Kidney epithelial cell (primary cell): ENCODE data around the gene SNTG2. TPM values are rescaled to one million over a fixed set of nuclear protein-coding genes. Genes with fewer than 3 reads are reported as not detected.

Experiments
- DNase-seq: peaks from one replicate; pipeline ENCODE4 v3.0.0-alpha.2; 2010; ENCODE audit warnings: low read depth
- H3K27me3 ChIP-seq: 2 replicates; pipeline ENCODE4 v1.6.0; 2011; ENCODE audit warnings: low read length; ENCODE audit not compliant: control insufficient read depth, insufficient read depth
- H3K36me3 ChIP-seq: 2 replicates; pipeline ENCODE4 v1.5.1; 2011; ENCODE audit warnings: low read length; ENCODE audit not compliant: control insufficient read depth, insufficient read depth
- H3K4me3 ChIP-seq: 2 replicates; pipeline ENCODE4 v1.5.1; 2011; ENCODE audit warnings: low read depth, mild to moderate bottlenecking, control low read depth, low read length
- CTCF ChIP-seq: IDR thresholded peaks from 2 replicates; pipeline ENCODE4 v1.5.1; 2011; ENCODE audit warnings: mild to moderate bottlenecking, moderate library complexity, low read length, control low read depth, inconsistent platforms; ENCODE audit not compliant: insufficient read depth, poor library complexity, severe bottlenecking
- total RNA-seq: library from RNA; depleted of rRNA; stranded (reverse); fragments of >200 nt; gene quantifications from 2 replicates; pipeline ENCODE4 v1.2.3, GENCODE V29; 2015

SNTG2 gene
- total RNA-seq, 1 donor from 2014 or later: 0.38 TPM

DNA sequence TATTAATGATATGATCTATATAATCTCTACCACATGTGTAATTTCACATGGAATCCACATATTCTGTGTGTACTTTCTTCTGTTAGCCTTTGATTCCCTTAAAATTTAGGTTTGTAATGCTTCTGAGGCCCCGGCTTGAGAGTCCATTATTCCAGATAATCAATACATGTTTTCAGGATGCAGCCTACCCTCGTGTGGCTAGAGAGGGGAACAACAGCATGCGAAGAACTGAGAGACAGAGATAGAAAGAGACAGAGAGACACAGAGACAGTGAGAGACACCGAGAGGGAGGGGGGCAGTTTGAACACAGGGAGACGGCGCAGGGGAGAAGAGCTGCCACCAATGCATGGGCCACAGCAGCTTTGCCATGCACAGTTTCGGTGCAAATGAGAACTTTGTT, 185.4 kb downstream of the SNTG2 start:
- TF ChIP-seq CTCF: peak; percentile 31
- H3K4me3 ChIP-seq: no peak overlapping the region
- no peaks in the 10 kb centered on the region for H3K36me3 ChIP-seq
- no peaks in the 10 kb centered on the region for H3K27me3 ChIP-seq
- DNase-seq: no peak

DNA sequence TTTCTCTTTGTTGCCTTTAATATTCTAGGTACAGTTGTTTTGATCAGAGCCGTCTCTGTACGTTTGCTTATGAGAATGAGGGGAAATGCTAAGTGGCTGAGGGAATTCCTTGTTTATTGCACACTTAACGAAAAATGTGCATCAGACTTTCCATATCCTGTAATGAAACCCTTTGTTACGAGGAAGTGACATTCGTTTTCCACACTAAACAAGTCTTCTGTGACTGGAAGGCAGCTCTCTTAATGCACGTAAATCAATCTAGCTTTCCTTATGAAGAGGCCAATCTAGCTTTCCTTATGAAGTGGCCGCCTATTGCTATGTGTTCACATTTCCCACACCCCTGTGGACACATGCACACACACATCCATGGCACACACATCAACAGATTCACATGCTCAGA, 186.2 kb downstream of the SNTG2 start:
- Histone ChIP-seq H3K36me3 (no peaks in the 10 kb centered on the region), H3K27me3 (no peaks in the 10 kb centered on the region), H3K4me3 (no peak overlapping the region)
- DNase-seq: no peak
- TF ChIP-seq CTCF: no peak

GRCh38 chr2:1137264-1137663, 186.6 kb downstream of the SNTG2 start:
- DNase-seq: no peak
- H3K4me3 ChIP-seq: no peak overlapping the region
- TF ChIP-seq CTCF: no peak

DNA sequence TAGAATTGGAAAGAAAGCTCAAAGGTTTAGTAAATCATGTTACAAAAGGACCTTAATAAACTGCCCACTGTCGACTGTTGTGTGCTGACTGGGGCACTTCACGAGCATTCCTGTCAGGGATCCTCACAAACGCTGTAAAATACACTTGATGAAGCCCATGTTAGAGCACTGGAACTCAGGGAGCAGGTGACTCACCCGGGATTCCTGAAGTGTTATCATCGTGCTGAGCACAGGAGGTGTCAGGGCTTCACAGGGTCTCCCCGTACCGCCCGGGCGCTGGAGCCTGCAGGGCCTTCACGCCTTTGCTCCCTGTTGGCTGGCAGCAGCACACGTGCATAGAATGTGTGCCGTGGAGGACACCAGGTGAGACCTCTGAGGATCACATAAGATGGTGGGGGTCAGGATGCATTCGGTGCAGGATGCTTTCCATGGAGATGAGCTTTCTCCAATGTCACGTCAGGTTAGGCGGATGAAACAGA, 187.3 kb downstream of the SNTG2 start:
- DNase-seq: no peak
- H3K4me3 ChIP-seq: no peak overlapping the region
- TF ChIP-seq CTCF: no peak
- H3K27me3 ChIP-seq: no peaks in the 10 kb centered on the region
- H3K36me3 ChIP-seq: no peaks in the 10 kb centered on the region

More at GRCh38 chr2:1137264-1137663, 186.6 kb downstream of the SNTG2 start:
- H3K27me3 ChIP-seq: no peaks in the 10 kb centered on the region
- no peaks in the 10 kb centered on the region for H3K36me3 ChIP-seq

DNA sequence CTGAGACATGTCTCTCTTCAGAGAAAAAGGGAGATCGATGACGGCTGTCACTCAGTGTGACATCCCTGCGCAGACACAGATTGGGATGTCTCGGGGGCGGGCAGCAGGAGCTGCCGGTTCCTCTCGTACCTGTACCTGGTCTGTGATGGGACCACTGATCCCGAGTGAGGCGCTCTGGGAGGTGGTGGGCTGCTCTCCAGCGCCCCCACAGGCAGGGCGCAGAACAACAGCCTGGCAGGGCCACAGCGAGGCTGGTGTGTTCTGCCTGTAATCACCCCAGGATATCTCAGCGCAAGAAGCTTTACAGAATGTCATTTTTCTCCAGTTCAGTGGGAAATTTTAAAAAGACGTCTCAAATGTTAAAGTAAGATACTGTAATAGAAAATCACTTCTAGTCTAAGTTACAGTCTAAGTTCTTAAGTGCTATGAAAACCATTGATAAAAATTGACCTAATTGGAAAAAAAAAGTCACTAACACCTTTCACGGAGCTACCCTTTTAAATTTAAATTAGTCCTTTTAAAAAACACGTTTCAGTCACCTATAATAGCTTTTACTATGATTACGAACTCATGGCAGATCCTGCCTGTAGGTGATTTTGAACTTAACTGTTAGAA, 189.8 kb downstream of the SNTG2 start:
- H3K36me3 ChIP-seq: no peaks in the 10 kb centered on the region
- no peaks in the 10 kb centered on the region for H3K27me3 ChIP-seq
- H3K4me3 ChIP-seq: no peak overlapping the region
- peak; percentile 90 for TF ChIP-seq CTCF
- DNase-seq: no peak

- TF ChIP-seq CTCF: no peak
- no peak overlapping the region for H3K4me3 ChIP-seq
- no peak for DNase-seq
- H3K36me3 ChIP-seq: no peaks in the 10 kb centered on the region
- H3K27me3 ChIP-seq: no peaks in the 10 kb centered on the region
These were observed 190.4 kb downstream of the SNTG2 start for GRCh38 chr2:1141079-1141478.
